ENCODE results near the gene PSMC5. TPM values are rescaled to one million over a fixed set of nuclear protein-coding genes. Genes with fewer than 3 reads are reported as not detected.
"Not testable (repeated sequence)": the region's sequence is repeated elsewhere in the genome, so short reads cannot be mapped to it uniquely, and the experiment has no call there.

The PSMC5 gene
- total RNA-seq, 1 donor from 2014 or later: 133 TPM

- DNase-seq: no peak
- peaks cover 13% of the 10 kb centered on the region for H3K27me3 Mint-ChIP-seq (ENCODE audit: unreplicated experiment)
- no peak for TF ChIP-seq CTCF (IDR thresholded peaks at IDR 0.05; ENCODE audit: partially characterized antibody, unreplicated experiment)
- peaks cover 8% of the 10 kb centered on the region for H3K9me3 Mint-ChIP-seq (ENCODE audit: unreplicated experiment)
- H3K4me3 Mint-ChIP-seq (ENCODE audit: unreplicated experiment): no peak overlapping the region
- H3K27ac Mint-ChIP-seq (ENCODE audit: unreplicated experiment): no peak overlapping the region
- no peaks in the 10 kb centered on the region for H3K4me1 Mint-ChIP-seq (ENCODE audit: low read depth, unreplicated experiment)
- H3K36me3 Mint-ChIP-seq (ENCODE audit: unreplicated experiment): peaks cover under 1% of the 10 kb centered on the region
These were observed 26.0 kb downstream of the PSMC5 start for GRCh38 chr17:63853260-63853659.

GRCh38 chr17:63854709-63855108 is 27.5 kb downstream of the PSMC5 start:
- no peaks in the 10 kb centered on the region for H3K36me3 Mint-ChIP-seq (ENCODE audit: unreplicated experiment)
- H3K4me3 Mint-ChIP-seq (ENCODE audit: unreplicated experiment): no peak overlapping the region
- H3K4me1 Mint-ChIP-seq (ENCODE audit: low read depth, unreplicated experiment): no peaks in the 10 kb centered on the region
- no peak for DNase-seq
- no peak overlapping the region for H3K27ac Mint-ChIP-seq (ENCODE audit: unreplicated experiment)
- peaks cover 9% of the 10 kb centered on the region for H3K27me3 Mint-ChIP-seq (ENCODE audit: unreplicated experiment)
- peaks cover 2% of the 10 kb centered on the region for H3K9me3 Mint-ChIP-seq (ENCODE audit: unreplicated experiment)
- TF ChIP-seq CTCF (IDR thresholded peaks at IDR 0.05; ENCODE audit: partially characterized antibody, unreplicated experiment): no peak

- H3K4me3 Mint-ChIP-seq (ENCODE audit: unreplicated experiment): no peak overlapping the region
- H3K9me3 Mint-ChIP-seq (ENCODE audit: unreplicated experiment): peaks cover 2% of the 10 kb centered on the region
- TF ChIP-seq CTCF (IDR thresholded peaks at IDR 0.05; ENCODE audit: partially characterized antibody, unreplicated experiment): no peak
- H3K4me1 Mint-ChIP-seq (ENCODE audit: low read depth, unreplicated experiment): peaks cover 2% of the 10 kb centered on the region
- no peaks in the 10 kb centered on the region for H3K36me3 Mint-ChIP-seq (ENCODE audit: unreplicated experiment)
- no peak overlapping the region for H3K27ac Mint-ChIP-seq (ENCODE audit: unreplicated experiment)
- DNase-seq: no peak
- H3K27me3 Mint-ChIP-seq (ENCODE audit: unreplicated experiment): peaks cover 6% of the 10 kb centered on the region
These were observed 28.0 kb downstream of the PSMC5 start for GRCh38 chr17:63855185-63855584.

- not testable (repeated sequence) for H3K36me3 Mint-ChIP-seq (ENCODE audit: unreplicated experiment); H3K27me3 Mint-ChIP-seq (ENCODE audit: unreplicated experiment); DNase-seq; H3K27ac Mint-ChIP-seq (ENCODE audit: unreplicated experiment); H3K9me3 Mint-ChIP-seq (ENCODE audit: unreplicated experiment); H3K4me3 Mint-ChIP-seq (ENCODE audit: unreplicated experiment); H3K4me1 Mint-ChIP-seq (ENCODE audit: low read depth, unreplicated experiment)
These were observed 29.2 kb downstream of the PSMC5 start for GRCh38 chr17:63856425-63856824.

- H3K27ac Mint-ChIP-seq (ENCODE audit: unreplicated experiment): no peak overlapping the region
- H3K27me3 Mint-ChIP-seq (ENCODE audit: unreplicated experiment): peaks cover 12% of the 10 kb centered on the region
- peaks cover 2% of the 10 kb centered on the region for H3K9me3 Mint-ChIP-seq (ENCODE audit: unreplicated experiment)
- TF ChIP-seq CTCF (IDR thresholded peaks at IDR 0.05; ENCODE audit: partially characterized antibody, unreplicated experiment): no peak
- no peak overlapping the region for H3K4me3 Mint-ChIP-seq (ENCODE audit: unreplicated experiment)
- H3K4me1 Mint-ChIP-seq (ENCODE audit: low read depth, unreplicated experiment): peaks cover 10% of the 10 kb centered on the region
- no peaks in the 10 kb centered on the region for H3K36me3 Mint-ChIP-seq (ENCODE audit: unreplicated experiment)
- DNase-seq: no peak
These were observed 32.0 kb downstream of the PSMC5 start for GRCh38 chr17:63859257-63859656.

- H3K27me3 Mint-ChIP-seq (ENCODE audit: unreplicated experiment); DNase-seq; H3K36me3 Mint-ChIP-seq (ENCODE audit: unreplicated experiment); H3K27ac Mint-ChIP-seq (ENCODE audit: unreplicated experiment); H3K9me3 Mint-ChIP-seq (ENCODE audit: unreplicated experiment); H3K4me3 Mint-ChIP-seq (ENCODE audit: unreplicated experiment): not testable (repeated sequence)
- peaks cover 14% of the 10 kb centered on the region for H3K4me1 Mint-ChIP-seq (ENCODE audit: low read depth, unreplicated experiment)
These were observed 39.4 kb downstream of the PSMC5 start for GRCh38 chr17:63866625-63867024.
